Lung (tissue), 12 donors: ENCODE data around the gene OSM. TPM values are rescaled to one million over a fixed set of nuclear protein-coding genes. Genes with fewer than 3 reads are reported as not detected.
A peak's percentile ranks its signal among the peaks of the same experiment; 100 is the strongest.

Experiments
- ATAC-seq: fragments of 200-7000 bp; cut with Tn5 transposase; one replicate; pipeline ENCODE4 v1.9.1; 2020; ENCODE audit warnings: moderate number of reproducible peaks; ENCODE audit not compliant: insufficient read depth, low FRiP score
- DNase-seq, 3 donors: peaks; one replicate each; pipeline ENCODE4 v3.0.0-alpha.2; 2013 to 2017
- H3K27ac ChIP-seq, 2 donors: one replicate each; pipeline ENCODE4 v1.5.1; 2013; ENCODE audit warnings: mild to moderate bottlenecking in 2 of 2, moderate library complexity in 2 of 2, control low read depth in 1 of 2, inconsistent platforms in 1 of 2, low read depth in 1 of 2, low read length in 1 of 2
- H3K27me3 ChIP-seq, 3 donors: one replicate each; pipeline ENCODE4 v1.5.1; 2013; ENCODE audit warnings: low read length in 2 of 3; ENCODE audit not compliant: control insufficient read depth in 3 of 3, insufficient read depth in 3 of 3
- H3K36me3 ChIP-seq, 4 donors: one replicate each; pipeline ENCODE4 v1.5.1; 2013; ENCODE audit warnings: low read length in 4 of 4, mild to moderate bottlenecking in 1 of 4, moderate library complexity in 1 of 4; ENCODE audit not compliant: control insufficient read depth in 4 of 4, insufficient read depth in 4 of 4
- H3K4me1 ChIP-seq, 5 donors: one replicate each; pipeline ENCODE4 v1.5.1; 2013; ENCODE audit warnings: low read length in 5 of 5, mild to moderate bottlenecking in 2 of 5, moderate library complexity in 1 of 5; ENCODE audit not compliant: control insufficient read depth in 5 of 5, insufficient read depth in 5 of 5
- H3K4me3 ChIP-seq: one replicate; pipeline ENCODE4 v1.5.1; 2013; ENCODE audit warnings: mild to moderate bottlenecking, control low read depth, moderate library complexity
- H3K9ac ChIP-seq, 2 donors: one replicate each; pipeline ENCODE4 v1.5.1; 2013; ENCODE audit warnings: low read length in 2 of 2, control low read depth in 1 of 2; ENCODE audit not compliant: insufficient read depth in 1 of 2
- H3K9me3 ChIP-seq, 4 donors: one replicate each; pipeline ENCODE4 v1.5.1; 2013; ENCODE audit warnings: low read length in 3 of 4, mild to moderate bottlenecking in 1 of 4, moderate library complexity in 1 of 4; ENCODE audit not compliant: control insufficient read depth in 4 of 4, insufficient read depth in 3 of 4
- CTCF ChIP-seq: IDR thresholded peaks from 2 replicates; pipeline ENCODE4 v1.5.1; 2012; ENCODE audit warnings: mild to moderate bottlenecking; ENCODE audit errors: control extremely low read depth, extremely low read depth
- WGBS, 2 donors: extraction: QIAGEN DNeasy Blood & Tissue Kit; methylation state at CpG; one replicate each; pipeline ENCODE4 v1.1.7; 2013; 5-methylcytosine and 5-hydroxymethylcytosine counted together
- polyA plus RNA-seq, 2 donors: library from polyadenylated mRNA; stranded (reverse); fragments of 200-250 nt; gene quantifications; one replicate each; pipeline ENCODE4 v1.2.1, GENCODE V29; 2013
- total RNA-seq, 2 donors: library from RNA; depleted of rRNA in 1 of 2; stranded (reverse); fragments of >200 nt in 1 of 2; gene quantifications; one replicate each; pipeline ENCODE4 v1.2.1, GENCODE V29; 2014 to 2021
- donor health status: control.
- donor health status: control.
- donor health status: Bipolar disorder and iron deficiency.
- donor health status: healthy.
- donor health status: DM: yes; HTN: yes; CAD: no.

OSM gene
- total and polyA plus RNA-seq, 4 donors = 0.57 to 33.2 (median 2.5) TPM

DNA sequence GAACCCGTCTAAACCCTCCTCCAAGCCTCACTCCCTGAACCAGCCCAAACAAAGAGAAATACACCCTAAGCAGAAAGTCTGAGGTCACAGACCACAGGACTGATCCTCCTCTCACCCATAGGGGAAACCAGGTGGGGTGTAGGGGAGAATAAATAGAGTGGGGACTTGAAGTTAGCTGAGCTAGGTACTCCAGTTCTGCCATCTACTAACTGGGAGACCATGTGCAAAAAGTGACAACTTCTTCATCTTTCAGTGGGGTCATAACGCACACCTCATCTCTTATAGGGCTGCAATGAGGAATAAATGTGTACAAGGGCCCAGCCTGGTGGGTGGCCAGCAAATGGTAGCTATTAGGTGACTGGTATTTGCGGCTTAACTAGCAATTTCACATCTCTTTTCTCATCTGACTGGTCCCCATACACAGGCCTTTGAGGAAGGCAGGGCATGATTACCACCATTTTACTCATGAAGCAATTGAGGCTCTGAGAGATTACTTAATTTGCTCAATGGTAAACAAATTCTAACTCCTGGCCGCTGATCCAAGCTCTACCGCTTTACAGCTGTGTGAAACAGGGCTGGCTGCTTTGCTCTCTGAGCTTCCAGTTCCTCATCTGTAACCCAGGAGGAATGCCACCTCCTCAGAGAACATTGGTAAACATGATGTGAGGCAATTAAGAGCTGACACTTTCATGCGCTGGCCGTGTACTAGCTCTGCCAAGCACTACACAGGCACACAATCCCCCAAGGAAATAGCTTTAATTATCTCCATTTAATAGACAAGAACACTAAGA lies 43.5 kb upstream of the OSM start:
- Histone ChIP-seq H3K36me3 (peaks cover 0 to 4% (median 0%) of the 10 kb centered on the region in 4 donors), H3K9ac (no peak overlapping the region), H3K9me3 (no peaks in the 10 kb centered on the region), H3K27me3 (no peaks in the 10 kb centered on the region), H3K4me3 (no peak overlapping the region), H3K27ac (peak overlapping the region; percentile 10 to 94), H3K4me1 (peaks cover 26 to 51% (median 32%) of the 10 kb centered on the region in 5 donors)
- 39 to 40% methylated on average over 7 of the region's 7 CpGs for WGBS, 2 donors
- peak; percentile 69 for ATAC-seq
- peak in 2 of 3 donors; percentile 62 to 74 for DNase-seq
- TF ChIP-seq CTCF = no peak

DNA sequence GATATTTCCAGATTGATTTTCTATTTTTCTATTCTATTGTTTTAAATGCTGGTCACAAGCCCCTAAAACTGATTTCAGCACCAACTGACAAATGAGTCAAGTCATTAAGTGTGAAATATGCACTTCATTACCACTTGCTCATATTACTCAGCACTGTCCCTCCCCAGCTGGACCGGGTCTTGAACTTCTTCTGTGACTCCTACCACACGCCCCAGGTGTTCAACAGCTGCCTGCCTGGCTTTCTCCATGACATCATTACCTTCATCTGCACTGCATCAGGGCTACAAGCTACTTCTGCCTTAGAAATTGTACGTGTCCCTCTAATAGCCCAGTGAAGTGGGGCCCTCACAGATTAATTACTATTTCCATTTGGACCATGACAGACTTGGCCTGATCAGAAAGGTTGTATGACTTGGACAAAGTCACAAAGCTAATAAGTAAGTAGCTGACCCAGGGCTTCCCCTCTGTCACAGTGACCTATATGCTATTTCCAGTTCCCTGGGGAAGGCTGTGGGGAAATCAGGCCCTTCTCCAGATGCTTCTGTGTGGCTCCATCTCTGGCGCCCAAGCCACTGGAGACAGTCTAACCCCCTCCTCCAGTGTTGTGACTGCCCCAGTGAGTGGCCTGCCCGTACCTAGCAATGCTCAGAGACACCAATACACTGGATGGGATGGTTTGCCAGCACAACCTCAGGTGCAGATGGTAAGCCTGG lies 42.0 kb upstream of the OSM start:
- H3K4me3 ChIP-seq = no peak overlapping the region
- no peaks in the 10 kb centered on the region for H3K27me3 ChIP-seq
- TF ChIP-seq CTCF = no peak
- H3K4me1 ChIP-seq = peaks cover 31 to 54% (median 44%) of the 10 kb centered on the region in 5 donors
- DNase-seq (no peak), ATAC-seq (no peak)
- no peak overlapping the region for H3K9ac ChIP-seq
- H3K9me3 ChIP-seq = no peaks in the 10 kb centered on the region
- WGBS, 2 donors = 66 to 74% methylated on average over 5 of the region's 5 CpGs
- H3K27ac ChIP-seq = peak overlapping the region in 1 of 2 donors; percentile 68
- peaks cover 0 to 6% (median 4%) of the 10 kb centered on the region in 4 donors for H3K36me3 ChIP-seq

DNA sequence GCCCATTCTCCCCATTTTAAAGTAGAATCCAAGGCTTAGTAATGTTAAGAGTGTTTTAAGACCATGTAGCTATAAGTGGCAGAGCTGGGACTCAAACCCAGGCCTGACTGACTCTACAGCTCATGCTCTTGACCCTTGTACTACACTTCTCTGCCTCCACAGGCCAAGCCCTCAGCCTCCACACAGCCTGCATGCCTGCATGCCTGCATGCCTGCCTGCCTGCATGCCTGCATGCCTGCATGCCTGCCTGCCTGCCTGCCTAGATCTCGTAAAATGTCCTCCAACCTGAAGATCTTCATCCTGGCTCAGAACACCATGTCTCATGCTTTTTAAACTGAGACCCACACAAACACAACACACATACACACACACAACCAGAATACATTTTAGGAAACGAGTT lies 41.4 kb upstream of the OSM start:
- no peak for DNase-seq

More for the DNA sequence above, 41.4 kb upstream of the OSM start:
- Histone ChIP-seq H3K36me3 (peaks cover 0 to 7% (median 5%) of the 10 kb centered on the region in 4 donors), H3K4me1 (peaks cover 31 to 57% (median 44%) of the 10 kb centered on the region in 5 donors), H3K4me3 (no peak overlapping the region), H3K9ac (no peak overlapping the region), H3K27me3 (no peaks in the 10 kb centered on the region), H3K27ac (peak overlapping the region in 1 of 2 donors; percentile 86), H3K9me3 (no peaks in the 10 kb centered on the region)
- no peak for ATAC-seq
- no peak for TF ChIP-seq CTCF
- WGBS, 2 donors = 82% methylated on average over 2 of the region's 2 CpGs
